HepG2 (cell line): ENCODE results near the gene C16orf95. TPM values are rescaled to one million over a fixed set of nuclear protein-coding genes. Genes with fewer than 3 reads are reported as not detected.

ENCODE experiments used
- ATAC-seq: fragments of 200-7000 bp; cut with Tn5 transposase; 3 replicates; pipeline ENCODE4 v1.9.1; 2020; ENCODE audit warnings: mild to moderate bottlenecking, moderate library complexity
- BruUV-seq: library from RNA; stranded (reverse); fragments of 400-500 nt; replicated peaks from 2 replicates; lab custom pipeline; 2021; lab: Mats Ljungman, UMichigan
- CTCF ChIA-PET: fragments of 300-600 bp; formaldehyde crosslinking; extraction: SDS; loops from one replicate; lab custom pipeline; 2021; ENCODE audit warnings: low total read pairs, inconsistent platforms, low intra/inter-chr PET ratio; lab: Yijun Ruan, JAX
- POLR2A ChIA-PET: fragments of 350-600 bp; sonication (Branson Sonifier 250); formaldehyde crosslinking; loops from one replicate; lab custom pipeline; 2020; ENCODE audit warnings: antibody characterized with exemption, inconsistent platforms; lab: Yijun Ruan, JAX
- DNase-seq: peaks from one replicate; pipeline ENCODE4 v3.0.0-alpha.2; 2015; ENCODE audit warnings: low spot score
- FAIRE-seq: peaks from 3 replicates; lab custom pipeline; 2011; peaks lifted over from hg19 to GRCh38; lab: Jason Lieb, UNC
- H2AFZ ChIP-seq: one replicate; pipeline ENCODE4 v1.6.1; 2011; ENCODE audit warnings: low read length, inconsistent platforms
- H3K27ac ChIP-seq: fragments of 300-600 bp; 3 replicates; pipeline ENCODE4 v1.8.0; 2011; ENCODE audit warnings: mixed run types, mild to moderate bottlenecking, mixed read lengths, low read length, inconsistent platforms; ENCODE audit not compliant: insufficient read depth; ENCODE audit errors: extremely low read length
- H3K27me3 ChIP-seq, 2 experiments: fragments of 200-600 bp in 1 of 2; 2 replicates in 1 of 2; 3 replicates in 1 of 2; pipeline versions ENCODE4 v1.6.0 to v1.8.0; 2011; ENCODE audit warnings: low read length in 2 of 2, mild to moderate bottlenecking in 2 of 2, moderate library complexity in 2 of 2, inconsistent platforms in 1 of 2; ENCODE audit not compliant: insufficient read depth in 2 of 2, control insufficient read depth in 1 of 2
- H3K36me3 ChIP-seq, 2 experiments: fragments of 200-600 bp in 1 of 2; replicated peaks in 1 of 2; 2 replicates in 1 of 2; 3 replicates in 1 of 2; pipeline versions ENCODE4 v1.5.1 to v1.8.0; 2011; ENCODE audit warnings: low read length in 2 of 2, inconsistent platforms in 1 of 2; ENCODE audit not compliant: insufficient read depth in 2 of 2, control insufficient read depth in 1 of 2
- H3K4me1 ChIP-seq: 2 replicates; pipeline ENCODE4 v1.5.1; 2012; ENCODE audit warnings: low read length, inconsistent platforms; ENCODE audit not compliant: insufficient read depth
- H3K4me2 ChIP-seq: 2 replicates; pipeline ENCODE4 v1.6.0; 2011; ENCODE audit warnings: low read depth, low read length, inconsistent platforms
- H3K4me3 ChIP-seq, 3 experiments: fragments of 200-600 bp in 1 of 3; sonication (generic), shearing (Covaris generic) in 1 of 3; replicated peaks in 1 of 3; 2 replicates each; pipeline ENCODE4 v1.5.1; 2011 to 2016; ENCODE audit warnings: low read length in 3 of 3, inconsistent platforms in 2 of 3, low read depth in 2 of 3, mild to moderate bottlenecking in 2 of 3, control low read depth in 1 of 3, mixed read lengths in 1 of 3; ENCODE audit not compliant: insufficient read depth in 1 of 3
- H3K79me2 ChIP-seq: one replicate; pipeline ENCODE4 v1.6.1; 2011; ENCODE audit warnings: low read length, inconsistent platforms; ENCODE audit not compliant: insufficient read depth
- H3K9ac ChIP-seq: 2 replicates; pipeline ENCODE4 v1.6.0; 2011; ENCODE audit warnings: mild to moderate bottlenecking, low read depth, low read length, inconsistent platforms; ENCODE audit not compliant: insufficient read depth
- H3K9me3 ChIP-seq: 2 replicates; pipeline ENCODE4 v1.5.1; 2012; ENCODE audit warnings: mild to moderate bottlenecking, low read length
- H4K20me1 ChIP-seq: 2 replicates; pipeline ENCODE4 v1.6.0; 2011; ENCODE audit warnings: inconsistent platforms, mild to moderate bottlenecking, low read length, moderate library complexity; ENCODE audit not compliant: insufficient read depth
- BCLAF1 ChIP-seq: fragments of 450-650 bp; IDR thresholded peaks from 2 replicates; pipeline ENCODE4 v1.6.1; 2017; ENCODE audit warnings: mild to moderate bottlenecking
- BRCA1 ChIP-seq: sonication (generic); formaldehyde crosslinking; IDR thresholded peaks from 2 replicates; pipeline ENCODE4 v1.4.0; 2020; ENCODE audit warnings: missing genetic modification reagents
- EZH2 ChIP-seq: conservative IDR thresholded peaks from 2 replicates; pipeline ENCODE4 v1.6.1; 2012; ENCODE audit warnings: mild to moderate bottlenecking, low read depth, low read length, moderate library complexity
- HNRNPLL ChIP-seq: fragments of 200-400 bp; formaldehyde crosslinking; IDR thresholded peaks from 2 replicates; pipeline ENCODE4 v1.6.1; 2017; ENCODE audit warnings: mild to moderate bottlenecking, low read depth, low read length; ENCODE audit not compliant: poor library complexity, severe bottlenecking
- KAT8 ChIP-seq: IDR thresholded peaks from 2 replicates; pipeline ENCODE4 v1.6.1; 2016; ENCODE audit warnings: missing genetic modification reagents, missing compliant biosample characterization
- KDM4B ChIP-seq: sonication (generic); formaldehyde crosslinking; IDR thresholded peaks from 2 replicates; pipeline ENCODE4 v1.4.0; 2020; ENCODE audit warnings: missing genetic modification reagents
- KLF9 ChIP-seq: IDR thresholded peaks from 2 replicates; pipeline ENCODE4 v1.6.1; 2016; ENCODE audit warnings: low read depth
- TRIM24 ChIP-seq: sonication (generic); formaldehyde crosslinking; IDR thresholded peaks from 2 replicates; pipeline ENCODE4 v1.8.0; 2022; ENCODE audit warnings: mild to moderate bottlenecking, missing genetic modification reagents
- ZBTB38 ChIP-seq: sonication (generic); formaldehyde crosslinking; IDR thresholded peaks from 2 replicates; pipeline ENCODE4 v1.5.1; 2020; ENCODE audit warnings: mild to moderate bottlenecking, missing genetic modification reagents
- ZBTB7B ChIP-seq: sonication (generic); formaldehyde crosslinking; IDR thresholded peaks from 2 replicates; pipeline ENCODE4 v1.4.0; 2020; ENCODE audit warnings: missing genetic modification reagents
- ZC3H4 ChIP-seq: sonication (generic); formaldehyde crosslinking; IDR thresholded peaks from 2 replicates; pipeline ENCODE4 v1.4.0; 2020; ENCODE audit warnings: missing genetic modification reagents, borderline replicate concordance
- ZNF263 ChIP-seq: sonication (generic); formaldehyde crosslinking; IDR thresholded peaks from 2 replicates; pipeline ENCODE4 v1.4.0; 2020; ENCODE audit warnings: missing genetic modification reagents
- ZNF281 ChIP-seq: sonication (generic); formaldehyde crosslinking; IDR thresholded peaks from 2 replicates; pipeline ENCODE4 v1.4.0; 2020; ENCODE audit warnings: missing genetic modification reagents, borderline replicate concordance
- ZNF326 ChIP-seq: sonication (generic); formaldehyde crosslinking; IDR thresholded peaks from 2 replicates; pipeline ENCODE4 v1.4.0; 2020; ENCODE audit warnings: missing genetic modification reagents, borderline replicate concordance
- ZNF510 ChIP-seq: sonication (generic); formaldehyde crosslinking; IDR thresholded peaks from 2 replicates; pipeline ENCODE4 v1.4.0; 2020; ENCODE audit warnings: low read depth, mild to moderate bottlenecking, missing genetic modification reagents
- ZNF556 ChIP-seq: sonication (generic); formaldehyde crosslinking; IDR thresholded peaks from 2 replicates; pipeline ENCODE4 v1.4.0; 2020; ENCODE audit warnings: mild to moderate bottlenecking, missing genetic modification reagents, borderline replicate concordance
- ZNF652 ChIP-seq: IDR thresholded peaks from 2 replicates; pipeline ENCODE4 v1.6.1; 2016; ENCODE audit warnings: low read depth, borderline replicate concordance
- ZNF766 ChIP-seq: sonication (generic); formaldehyde crosslinking; IDR thresholded peaks from 2 replicates; pipeline ENCODE4 v1.5.0; 2020; ENCODE audit warnings: missing genetic modification reagents, borderline replicate concordance
- whole genome bisulfite sequencing: methylation state at CpG from one replicate; pipeline ENCODE4 v1.1.6; 2017; ENCODE audit warnings: low lambda C conversion rate; 5-methylcytosine and 5-hydroxymethylcytosine counted together
- in situ Hi-C: cut with HindIII; loops from 2 replicates; pipeline ENCODE4 v1.10.0; 2017; ENCODE audit warnings: low pct_unique_long_range_greater_than_20kb; ENCODE audit not compliant: extremely low pct_ligation_motif_present
- intact Hi-C: fragments of 100-400 bp; cut with micrococcal nuclease; formaldehyde crosslinking; loops from one replicate; pipeline ENCODE4 v1.10.0; 2022; ENCODE audit not compliant: unreplicated experiment
- polyA plus RNA-seq, 8 experiments: library from polyadenylated mRNA; depleted of rRNA in 3 of 8; stranded (reverse) in 7 of 8; unstranded in 1 of 8; fragments of >200 nt; fragmentation: Illumina TruSeq in 4 of 8; extraction: Trizol in 4 of 8; gene quantifications; 2 replicates each; pipeline versions ENCODE4 v1.2.1 to v1.2.3, GENCODE V29; 2011 to 2016; ENCODE audit warnings: low read depth in 4 of 8, missing spikeins in 1 of 8, mixed read lengths in 1 of 8; ENCODE audit not compliant: insufficient read depth in 1 of 8
- total RNA-seq, 5 experiments: library from RNA; depleted of rRNA; stranded (reverse); fragments of >200 nt; fragmentation: Illumina TruSeq; extraction: Trizol; gene quantifications; 2 replicates each; pipeline ENCODE4 v1.2.3, GENCODE V29; 2016; ENCODE audit warnings: low read depth in 1 of 5

Gene C16orf95
- total and polyA plus RNA-seq, 2 of the 13 experiments (the other 11 are each of a cell fraction or from before 2014, with no cell fraction given), result 2.8 to 8.6 TPM

GRCh38 chr16:87312008-87312407 is 5.2 kb downstream of the C16orf95 start:
- H3K9ac ChIP-seq, result no peak overlapping the region
- FAIRE-seq, result no peak
- no peaks in the 10 kb centered on the region for H3K79me2 ChIP-seq
- POLR2A ChIA-PET, result no interaction called here
- DNase-seq, result no peak
- no peaks in the 10 kb centered on the region for H4K20me1 ChIP-seq
- H2AFZ ChIP-seq, result no peak overlapping the region
- TF ChIP-seq ZNF652 (CRISPR knock-in tag) (no peak), ZNF510 (no peak), BRCA1 (no peak), HNRNPLL (no peak), BCLAF1 (no peak), EZH2 (no peak), ZNF556 (CRISPR knock-in tag) (no peak), KDM4B (CRISPR knock-in tag) (no peak), ZNF281 (CRISPR knock-in tag) (no peak), KLF9 (CRISPR knock-in tag) (no peak), ZC3H4 (CRISPR knock-in tag) (no peak), ZNF263 (no peak), ZBTB7B (no peak), ZNF766 (CRISPR knock-in tag) (no peak), TRIM24 (CRISPR knock-in tag) (no peak), KAT8 (no peak), ZNF326 (CRISPR knock-in tag) (no peak), ZBTB38 (CRISPR knock-in tag) (no peak)
- no peak for ATAC-seq
- intact Hi-C loops (no loop called here), in situ Hi-C loops (no loop called here)
- no peak overlapping the region for H3K4me2 ChIP-seq
- no peaks in the 10 kb centered on the region for H3K27me3 ChIP-seq
- no peak overlapping the region for H3K27ac ChIP-seq
- CTCF ChIA-PET, result no interaction called here
- BruUV-seq, result no TSS peak
- peaks cover 8% of the 10 kb centered on the region for H3K4me1 ChIP-seq
- 90% methylated on average over 7 of the region's 7 CpGs for WGBS
- no peaks in the 10 kb centered on the region; a peak in 1 of 5 replicates for H3K36me3 ChIP-seq
- H3K4me3 ChIP-seq, result no peak overlapping the region
- H3K9me3 ChIP-seq, result no peaks in the 10 kb centered on the region
